Pulmonary artery endothelial cell (primary cell): Measurements from ENCODE around the gene CTDP1. TPM values are rescaled to one million over a fixed set of nuclear protein-coding genes. Genes with fewer than 3 reads are reported as not detected.
"Not testable (repeated sequence)": the region's sequence is repeated elsewhere in the genome, so short reads cannot be mapped to it uniquely, and the experiment has no call there.

Experiments used
- DNase-seq: peaks from one replicate; pipeline ENCODE4 v3.0.0-alpha.2; 2011; ENCODE audit warnings: low read depth, low spot score
- total RNA-seq: library from RNA; depleted of rRNA; stranded (reverse); fragments of >200 nt; gene quantifications from 2 replicates; pipeline ENCODE4 v1.2.3, GENCODE V29; 2014

The CTDP1 gene
- total RNA-seq, 1 donor from 2014 or later = 36.1 TPM

DNA sequence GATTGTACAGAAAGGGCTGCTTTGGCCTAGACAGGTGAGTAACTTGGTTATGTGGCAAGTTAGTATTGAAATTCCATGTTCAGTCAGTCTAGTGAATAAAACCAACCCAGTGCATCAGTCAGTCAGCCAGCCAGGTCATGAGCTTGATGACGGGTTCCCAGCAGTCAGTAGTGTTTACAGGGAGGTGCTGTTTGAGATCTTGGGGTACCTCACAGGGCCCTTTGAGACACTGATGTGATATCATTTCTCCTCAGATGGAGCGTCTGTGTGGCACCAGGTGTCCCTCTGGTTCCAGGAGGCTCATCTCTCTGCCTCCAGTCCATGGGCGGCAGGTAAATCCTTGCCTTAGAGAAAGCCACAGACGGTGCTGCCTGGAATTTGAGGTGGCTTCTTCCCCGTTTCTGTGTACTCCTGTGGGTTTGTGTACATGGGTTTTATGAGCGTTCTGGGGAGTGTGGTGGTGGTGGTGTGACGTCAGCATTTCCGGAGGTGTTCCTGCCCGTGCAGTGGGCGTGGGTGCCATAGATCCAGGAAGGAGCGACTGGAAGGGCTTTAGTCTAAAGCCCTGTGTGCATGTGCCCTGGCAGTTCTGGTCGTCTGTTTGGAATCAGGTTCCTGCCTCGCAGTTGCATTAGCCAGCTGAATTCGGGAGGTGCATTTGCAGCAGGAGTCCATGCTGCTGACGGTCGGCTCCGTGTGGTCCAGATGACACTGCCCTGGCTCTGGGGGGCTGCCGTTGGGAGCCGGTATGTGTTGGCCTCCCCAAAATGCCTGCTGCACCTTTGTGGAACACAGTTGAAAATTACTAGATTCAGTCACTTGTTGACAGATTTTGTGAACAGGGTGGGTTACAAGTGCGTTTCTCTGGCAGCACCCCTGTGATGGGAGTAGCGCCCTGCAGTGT lies 2.1 kb downstream of the CTDP1 start:
- DNase-seq = no peak

DNA sequence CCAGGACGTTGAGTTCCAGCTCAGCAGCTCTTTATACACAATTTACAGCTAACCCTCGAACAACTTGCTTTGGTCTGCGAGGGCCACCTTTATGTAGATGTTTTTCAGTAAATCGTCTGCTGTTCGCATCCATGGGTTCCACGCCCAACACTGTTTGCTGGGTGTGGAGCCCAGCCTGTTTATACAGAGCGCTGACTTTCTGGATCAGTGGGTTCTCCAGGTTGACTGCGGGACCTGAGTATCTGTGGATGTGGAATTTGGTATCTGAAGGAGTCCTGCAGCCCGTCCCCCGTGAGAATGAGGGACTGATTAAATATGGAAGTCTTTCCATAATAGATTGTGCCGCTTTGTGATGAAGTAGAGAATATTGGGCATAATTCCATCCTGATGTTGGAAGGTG lies 2.9 kb downstream of the CTDP1 start:
- no peak for DNase-seq

DNA sequence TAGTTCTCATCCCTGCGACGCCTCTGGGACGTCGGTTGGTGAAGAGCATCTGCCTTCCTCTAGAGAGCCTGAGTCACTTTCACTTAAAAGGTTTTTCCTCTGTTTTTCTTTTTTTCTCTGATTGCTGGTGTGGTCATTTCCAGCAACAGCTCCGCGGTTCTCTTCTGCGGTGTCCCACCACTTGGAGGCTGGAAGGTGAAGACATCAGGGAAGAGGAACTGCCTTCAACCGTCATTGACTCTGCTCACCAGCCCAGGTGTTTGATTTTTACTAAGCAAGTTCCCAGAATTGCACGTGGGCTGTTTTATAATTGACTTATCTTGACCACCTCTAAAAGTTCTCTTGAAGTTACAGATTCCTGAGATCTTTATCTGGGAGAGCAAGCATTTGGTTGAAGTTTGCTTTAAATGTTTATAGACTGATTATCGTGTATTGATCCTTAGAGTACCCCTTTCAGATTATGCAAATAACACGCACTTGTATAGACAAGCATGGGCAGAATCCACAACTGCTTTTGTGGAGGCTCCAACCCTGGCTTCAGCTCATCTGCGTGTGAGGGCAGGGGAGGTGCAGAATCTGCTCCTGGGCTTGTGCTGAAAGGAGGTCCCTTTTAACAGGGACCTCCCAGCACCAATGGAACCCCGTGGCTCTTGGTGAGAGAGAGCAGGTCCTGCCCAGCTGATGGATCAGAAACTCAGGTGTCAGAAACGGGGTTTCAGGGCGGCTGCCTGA lies 3.5 kb downstream of the CTDP1 start:
- DNase-seq = no peak

DNA sequence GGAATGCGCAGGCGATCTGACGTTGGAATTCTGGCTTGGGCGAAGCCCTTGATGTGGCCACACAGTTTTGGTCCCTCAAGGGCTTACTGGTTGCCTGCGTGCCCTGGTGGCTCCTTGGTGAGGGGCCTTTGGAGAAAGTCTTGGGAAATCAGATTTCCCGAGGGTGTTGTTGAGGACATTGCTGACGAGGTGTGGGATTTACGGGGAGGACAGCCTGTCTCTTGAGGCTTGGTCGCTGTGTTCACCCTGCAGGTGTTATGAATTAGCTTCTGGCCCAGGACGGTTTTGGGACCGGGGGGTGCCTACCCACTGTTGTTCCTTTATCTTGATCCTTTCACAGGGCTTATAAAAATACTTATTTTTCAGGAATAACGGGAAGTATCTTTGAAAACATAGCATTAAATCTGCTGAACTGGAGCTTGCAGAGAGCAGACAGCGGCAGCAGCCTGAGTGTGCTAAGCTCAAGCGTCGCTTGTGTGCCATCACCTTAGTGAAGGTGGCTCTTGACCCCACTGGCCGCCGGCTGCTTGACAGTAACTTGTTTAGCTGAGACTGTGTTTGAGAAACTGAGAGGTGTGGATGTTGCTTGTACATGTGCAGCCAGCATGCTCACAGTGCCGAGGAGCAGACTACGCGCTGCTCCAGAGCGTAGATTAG lies 4.2 kb downstream of the CTDP1 start:
- no peak for DNase-seq

DNA sequence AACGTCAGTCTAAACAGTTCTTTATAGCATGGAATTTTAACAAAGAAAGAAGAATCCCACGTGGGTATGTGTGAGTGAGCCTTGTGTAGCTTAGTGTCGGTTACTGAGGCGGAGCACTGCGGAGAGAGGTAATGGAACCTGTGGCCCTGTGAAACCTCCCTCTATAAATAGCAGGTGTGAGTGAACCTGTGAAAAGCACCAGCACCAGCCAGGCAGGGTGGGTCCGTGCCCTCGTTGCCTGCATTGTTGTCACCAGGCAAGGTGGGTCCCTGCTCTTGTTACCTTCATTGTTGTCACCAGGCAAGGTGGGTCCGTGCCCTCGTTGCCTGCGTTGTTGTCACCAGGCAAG lies 4.7 kb downstream of the CTDP1 start:
- no peak for DNase-seq

DNA sequence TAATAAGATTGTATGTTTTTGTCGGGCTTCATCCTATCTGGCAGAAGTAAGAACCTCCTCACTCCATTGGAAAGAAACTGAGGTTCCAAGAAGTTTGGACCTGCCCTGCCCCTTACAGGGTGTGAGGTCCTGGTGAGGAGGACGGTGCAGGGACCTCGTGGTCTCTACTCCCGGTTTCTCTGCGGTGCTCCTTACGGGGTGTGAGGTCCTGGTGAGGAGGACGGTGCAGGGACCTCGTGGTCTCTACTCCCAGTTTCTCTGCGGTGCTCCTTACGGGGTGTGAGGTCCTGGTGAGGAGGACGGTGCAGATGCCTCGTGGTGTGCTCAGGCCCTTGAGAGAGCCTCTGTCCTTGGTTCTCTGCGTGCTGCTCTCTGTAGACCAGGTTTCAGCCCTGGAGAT lies 5.2 kb downstream of the CTDP1 start:
- no peak for DNase-seq

DNA sequence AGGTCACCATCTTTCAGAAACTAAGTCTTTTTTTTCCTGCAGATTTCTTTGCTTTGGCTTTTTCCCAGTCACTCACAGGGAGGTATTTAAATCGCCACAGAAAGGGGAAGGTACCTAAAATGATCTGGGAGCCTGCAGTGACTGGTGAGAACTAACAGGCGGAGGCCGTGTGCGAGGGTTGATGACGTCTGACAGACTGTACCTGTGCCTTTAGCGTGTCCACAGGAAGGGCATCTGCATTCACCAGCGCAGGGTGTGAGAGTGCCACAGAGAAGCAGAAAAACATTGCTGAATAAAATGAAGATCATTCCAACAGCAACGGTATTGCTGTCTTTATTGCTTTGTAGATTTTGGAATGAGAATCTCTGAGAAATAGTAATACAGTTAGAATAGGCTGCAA lies 5.7 kb downstream of the CTDP1 start:
- no peak for DNase-seq

DNA sequence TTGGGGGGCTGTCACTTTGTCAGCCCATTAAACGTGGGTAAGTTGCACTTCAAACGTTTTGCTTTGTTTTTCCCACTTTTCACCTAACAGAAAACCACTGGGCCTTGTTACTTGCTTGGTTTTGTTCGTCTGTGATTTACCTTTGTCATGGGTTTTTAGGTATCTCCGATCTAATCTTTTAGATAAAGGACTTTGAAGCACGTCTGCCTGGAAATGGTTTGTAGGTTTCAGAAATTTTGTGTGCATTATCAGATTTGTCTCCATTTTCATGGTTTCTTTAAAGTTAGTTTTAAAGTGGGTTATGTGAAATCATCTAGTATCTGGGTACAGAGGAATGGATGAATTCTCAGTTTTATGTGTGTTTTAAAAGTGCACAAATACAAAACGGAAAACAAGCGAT lies 6.4 kb downstream of the CTDP1 start:
- no peak for DNase-seq

DNA sequence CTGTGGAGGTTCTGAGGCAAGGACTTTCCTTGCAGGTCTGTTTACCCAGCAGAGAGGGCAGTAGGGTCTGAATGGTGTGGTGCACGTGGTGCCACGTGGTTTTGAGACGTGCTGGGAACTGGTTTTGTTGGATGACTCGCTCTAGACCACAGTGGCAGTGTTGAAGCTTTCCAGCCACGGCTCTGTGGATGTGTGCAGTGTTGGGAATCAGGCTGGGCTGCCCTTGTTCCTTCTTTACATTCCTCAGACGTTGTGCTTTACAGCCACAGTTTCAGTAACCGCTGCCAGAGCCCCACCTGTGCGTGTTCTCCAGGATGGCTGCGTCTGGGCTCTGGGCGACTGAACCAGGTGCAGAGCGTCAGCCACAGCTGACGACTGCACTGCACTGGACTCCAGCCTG lies 8.2 kb downstream of the CTDP1 start:
- no peak for DNase-seq

DNA sequence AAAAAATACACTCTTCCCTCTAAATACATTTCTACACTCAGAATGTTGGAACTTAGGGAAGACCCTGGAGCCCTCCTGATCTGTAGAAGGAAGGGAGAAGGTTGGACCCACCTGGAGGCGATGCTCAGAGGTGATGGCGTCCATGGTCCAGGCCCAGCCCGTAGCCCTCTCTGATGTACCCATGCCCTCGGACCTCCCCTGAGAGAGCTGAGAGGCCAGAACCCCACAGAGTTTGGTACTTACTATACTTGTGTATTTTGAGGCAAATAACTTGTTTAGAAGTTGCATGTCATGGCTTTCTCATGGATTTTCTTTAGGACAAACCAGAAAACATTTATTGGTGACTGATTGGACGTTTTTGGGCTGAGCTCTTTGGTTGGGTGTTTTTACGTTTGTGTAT lies 10.5 kb downstream of the CTDP1 start:
- no peak for DNase-seq

DNA sequence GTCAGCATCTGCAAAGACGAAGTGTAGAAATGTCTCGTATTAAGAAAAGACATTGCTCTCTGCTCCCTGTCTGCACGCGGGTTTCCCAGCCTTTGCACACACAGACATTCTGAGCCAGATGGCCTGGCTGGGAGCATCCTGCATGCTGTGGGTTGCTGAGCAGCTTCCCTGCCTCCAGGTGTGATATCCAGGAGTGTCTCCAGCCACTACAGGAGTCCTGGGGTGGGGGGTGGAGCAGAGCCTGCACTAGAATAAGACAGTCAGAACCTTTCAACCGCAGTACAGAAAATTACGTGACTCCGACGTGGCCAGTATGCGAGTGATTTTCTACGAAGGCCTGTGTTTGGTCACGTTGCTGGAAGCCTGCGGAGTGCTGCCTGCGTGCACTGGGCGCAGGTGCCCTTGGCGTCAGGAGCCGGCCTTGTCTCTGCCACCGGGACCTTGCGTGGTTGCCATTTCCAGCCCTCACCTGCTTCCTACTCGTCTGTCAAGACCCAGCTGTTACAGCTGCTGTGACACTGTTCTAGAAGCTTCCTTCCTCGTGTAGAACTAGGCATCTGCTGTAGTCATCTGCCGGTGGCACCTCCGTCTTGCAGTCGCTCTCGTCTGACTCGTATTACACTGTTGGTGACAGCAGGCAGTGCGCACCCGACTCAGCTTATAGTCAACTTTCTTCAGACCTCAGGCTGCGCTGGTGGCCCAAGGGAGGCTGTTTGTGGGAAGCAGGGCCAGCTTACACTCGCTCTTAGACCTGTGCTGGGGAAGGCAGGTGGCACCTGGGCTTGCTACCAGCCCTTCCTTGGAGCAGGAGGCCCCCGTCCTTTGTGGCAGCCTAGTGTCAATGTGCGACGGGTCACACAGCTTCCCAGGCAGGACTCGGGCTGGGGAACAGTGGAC lies 11.2 kb downstream of the CTDP1 start:
- no peak for DNase-seq

DNA sequence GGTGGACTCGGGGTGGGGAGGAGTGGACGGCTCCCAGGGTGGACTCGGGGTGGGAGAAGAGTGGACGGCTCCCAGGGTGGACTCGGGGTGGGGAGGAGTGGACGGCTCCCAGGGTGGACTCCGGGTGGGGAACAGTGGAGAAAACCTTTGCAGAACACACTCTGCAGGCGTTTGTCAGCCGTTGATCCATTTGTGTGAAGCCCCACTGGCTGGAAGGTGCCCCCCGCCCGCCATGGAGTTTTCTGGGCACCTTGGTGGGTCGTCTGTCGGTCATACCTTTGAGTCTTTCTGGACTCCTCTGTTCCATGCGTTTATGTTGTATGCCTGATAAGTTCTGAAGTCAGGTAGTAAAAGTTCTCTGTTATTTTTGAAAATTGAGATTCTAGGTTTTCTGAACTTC lies 12.5 kb downstream of the CTDP1 start:
- no peak for DNase-seq

DNA sequence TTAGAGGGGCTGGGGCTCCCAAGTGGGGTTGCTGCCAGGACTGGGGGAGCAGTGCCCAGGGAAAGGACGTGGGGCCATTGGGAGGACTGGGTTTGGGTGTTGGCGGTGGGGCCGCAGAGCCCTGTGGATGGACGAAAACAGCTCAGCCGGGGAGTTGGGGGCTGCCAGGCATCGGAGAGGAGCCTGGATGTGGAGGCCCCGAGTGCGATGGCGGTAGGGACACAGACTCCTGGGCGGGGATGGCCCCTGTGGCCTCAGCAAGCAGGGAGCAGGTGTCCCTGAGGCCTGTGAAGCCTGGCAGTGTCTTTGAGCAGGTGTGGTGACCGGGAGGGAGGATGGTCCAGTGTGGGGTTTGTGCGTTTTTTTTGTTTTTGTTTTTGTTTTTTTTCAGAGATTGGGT lies 13.3 kb downstream of the CTDP1 start:
- DNase-seq = no peak

DNA sequence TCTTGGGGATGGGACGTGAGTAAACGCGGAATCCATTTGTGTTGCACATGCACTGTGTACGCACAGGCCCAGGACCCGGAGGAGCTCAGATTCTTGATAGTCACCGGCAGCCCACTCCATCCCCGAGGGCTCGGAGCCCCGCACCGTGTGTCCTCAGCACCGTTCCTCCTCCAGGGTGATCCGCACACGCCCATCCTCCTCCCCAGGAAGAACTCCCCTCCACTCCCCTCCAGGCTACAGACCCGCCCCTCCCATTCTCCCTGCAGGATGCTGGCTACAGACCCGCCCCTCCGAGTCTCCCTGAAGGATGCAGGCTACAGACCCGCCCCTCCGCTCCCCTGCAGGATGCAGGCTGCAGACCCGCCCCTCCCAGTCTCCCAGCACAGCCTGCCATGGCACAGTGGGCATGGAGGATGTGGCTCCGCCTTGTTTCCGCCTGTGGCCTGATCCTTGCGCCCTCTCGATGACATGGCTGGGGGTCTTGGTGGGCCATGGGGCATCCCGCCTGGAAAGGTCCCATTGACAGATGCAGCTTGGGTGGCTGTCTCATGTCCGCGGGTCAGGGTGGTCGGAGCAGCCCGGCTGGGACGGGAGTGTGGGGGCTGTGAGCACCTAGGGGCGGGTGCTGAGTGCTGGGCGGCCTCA lies 14.1 kb downstream of the CTDP1 start:
- no peak for DNase-seq

DNA sequence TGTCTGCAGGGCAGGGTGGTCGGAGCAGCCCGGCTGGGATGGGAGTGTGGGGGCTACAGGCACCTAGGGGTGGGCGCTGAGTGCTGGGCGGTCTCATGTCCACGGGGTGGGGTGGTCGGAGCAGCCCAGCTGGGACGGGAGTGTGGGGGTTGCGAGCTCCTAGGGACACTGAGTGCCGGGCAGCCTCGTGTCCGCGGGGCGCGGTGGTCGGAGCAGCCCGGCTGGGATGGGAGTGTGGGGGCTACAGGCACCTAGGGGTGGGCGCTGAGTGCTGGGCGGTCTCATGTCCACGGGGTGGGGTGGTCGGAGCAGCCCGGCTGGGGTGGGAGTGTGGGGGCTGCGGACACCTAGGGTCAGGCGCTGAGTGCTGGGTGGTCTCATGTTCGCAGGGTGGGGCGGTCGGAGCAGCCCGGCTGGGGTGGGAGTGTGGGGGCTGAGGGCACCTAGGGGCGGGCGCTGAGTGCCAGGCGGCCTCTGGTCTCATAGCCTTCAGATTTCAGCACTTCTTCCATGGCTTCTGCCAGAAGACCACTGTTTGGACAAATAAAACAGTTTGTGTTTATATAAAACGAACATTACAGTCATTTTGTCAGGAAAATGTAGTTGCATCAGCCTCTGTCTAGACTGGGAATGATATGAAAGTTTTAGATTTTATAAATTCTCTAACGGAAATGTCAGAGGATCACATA lies 14.7 kb downstream of the CTDP1 start:
- DNase-seq = not testable (repeated sequence)

DNA sequence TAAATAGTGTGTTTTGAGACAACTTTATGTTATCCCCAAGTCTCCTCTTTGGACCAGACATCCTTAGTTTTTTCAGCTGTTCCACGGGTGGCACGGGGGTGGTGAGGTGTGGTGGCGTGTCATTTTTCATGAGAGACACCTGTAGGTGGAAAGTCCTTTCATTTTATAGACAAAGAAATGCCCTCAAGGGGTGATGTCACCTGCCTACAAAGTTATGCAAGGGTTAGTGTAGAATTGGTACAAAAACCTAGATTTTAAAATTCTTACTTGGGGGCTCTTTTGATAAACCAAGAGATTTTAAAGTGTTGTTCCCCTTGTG lies 15.3 kb downstream of the CTDP1 start:
- no peak for DNase-seq

DNA sequence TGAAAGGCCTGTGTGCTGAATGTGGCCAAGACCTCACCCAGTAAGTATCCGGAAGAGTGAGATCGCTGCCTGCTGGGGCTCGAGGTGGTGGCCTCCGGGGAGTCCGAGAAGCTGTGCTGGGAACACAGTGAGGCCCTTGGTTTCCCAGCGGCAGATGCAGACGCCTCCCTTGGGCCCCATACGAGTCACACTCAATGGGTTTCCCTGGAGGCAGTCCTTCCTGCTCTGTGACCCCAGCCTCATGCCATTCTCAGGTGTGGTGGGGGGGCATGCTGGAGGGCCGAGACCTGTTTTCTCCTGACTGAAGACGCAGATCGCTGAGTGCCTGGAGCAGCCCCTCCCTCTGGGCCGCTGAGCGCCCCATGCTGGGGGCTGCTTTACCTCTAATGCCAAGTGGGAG lies 15.7 kb downstream of the CTDP1 start:
- no peak for DNase-seq

DNA sequence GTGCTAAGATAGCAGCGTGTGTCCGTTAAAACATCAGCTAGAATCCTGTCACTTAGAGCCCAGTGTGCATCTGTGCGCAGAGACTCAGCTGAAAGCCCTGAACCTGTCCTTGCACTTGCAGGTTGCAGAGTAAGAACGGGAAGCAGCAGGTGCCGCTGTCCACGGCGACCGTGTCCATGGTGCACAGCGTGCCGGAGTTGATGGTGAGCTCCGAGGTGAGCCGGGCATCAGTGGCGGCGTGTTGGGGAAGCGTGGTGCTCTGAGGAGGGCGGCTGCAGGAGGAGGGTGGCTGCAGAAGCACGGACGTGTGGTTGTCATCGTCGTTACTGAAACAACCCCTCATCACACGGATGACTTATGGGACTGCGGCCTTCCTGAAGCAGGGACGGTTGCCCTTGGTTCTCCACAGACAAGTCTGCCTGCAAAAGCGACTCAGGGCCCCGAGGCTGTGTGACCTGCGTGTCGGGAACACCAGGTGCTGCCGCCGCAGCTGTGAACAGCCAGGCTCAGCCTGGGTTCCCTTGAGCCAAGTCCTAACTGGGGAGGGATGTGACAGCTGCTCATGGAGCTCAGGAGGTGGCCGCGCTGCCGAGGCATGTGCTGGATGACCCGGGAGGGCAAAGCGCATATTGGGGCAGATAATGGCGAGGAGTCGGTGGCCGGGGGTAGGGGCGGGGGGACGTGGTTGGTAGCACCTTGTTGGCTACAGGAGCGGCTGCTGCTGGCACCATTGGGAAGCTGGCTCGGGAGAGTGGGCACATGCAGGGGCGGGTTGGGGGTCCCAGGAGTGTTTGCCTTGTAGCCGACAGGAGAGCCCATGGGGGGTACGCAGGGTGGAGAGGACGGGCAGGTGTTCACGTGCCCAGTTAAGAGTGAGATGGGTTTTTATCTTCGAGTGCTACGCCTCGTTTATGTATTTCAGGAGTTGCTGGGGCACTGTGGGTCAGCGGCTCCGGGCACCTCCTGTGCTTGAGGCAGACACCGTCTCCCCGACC lies 16.6 kb downstream of the CTDP1 start:
- no peak for DNase-seq

DNA sequence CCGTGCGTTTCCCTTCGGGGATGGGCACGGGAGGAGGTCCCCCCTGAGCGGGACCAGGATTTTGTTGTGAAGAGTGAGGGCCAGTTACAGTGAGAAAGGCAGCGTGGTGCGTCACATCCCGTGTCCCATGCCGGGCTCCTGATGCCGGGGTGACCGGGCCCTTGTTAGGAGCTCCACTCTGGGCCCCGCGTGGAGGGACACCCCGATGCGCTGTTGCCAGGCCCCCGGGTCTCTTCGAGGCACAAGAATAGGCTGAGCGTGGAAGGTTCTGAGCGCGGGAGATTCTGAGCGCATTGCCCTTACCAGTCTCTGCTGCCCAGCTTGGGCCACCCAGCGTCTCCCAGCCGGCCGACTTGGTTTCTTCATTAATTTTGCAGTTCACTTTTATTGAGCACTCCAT lies 17.6 kb downstream of the CTDP1 start:
- DNase-seq = no peak
